OCI-LY1 (cell line): ENCODE data around the gene ATP9B.
"Not testable (repeated sequence)": the region's sequence is repeated elsewhere in the genome, so short reads cannot be mapped to it uniquely, and the experiment has no call there.

Experiments
- EZH2 ChIP-seq: fragments of 200-600 bp; sonication (generic), shearing (Covaris generic); IDR thresholded peaks from 2 replicates; pipeline ENCODE4 v1.8.0; 2017; ENCODE audit warnings: borderline replicate concordance, mixed run types, mild to moderate bottlenecking, antibody characterized with exemption, low read length, moderate library complexity, mixed read lengths
- TF ChIP-seq, protein P1 (sequence below): fragments of 200-600 bp; sonication (generic), shearing (Covaris generic); IDR thresholded peaks from 2 replicates; pipeline ENCODE4 v1.5.1; 2017; ENCODE audit warnings: mild to moderate bottlenecking, antibody characterized with exemption, low read length, moderate library complexity, mixed read lengths

DNA sequence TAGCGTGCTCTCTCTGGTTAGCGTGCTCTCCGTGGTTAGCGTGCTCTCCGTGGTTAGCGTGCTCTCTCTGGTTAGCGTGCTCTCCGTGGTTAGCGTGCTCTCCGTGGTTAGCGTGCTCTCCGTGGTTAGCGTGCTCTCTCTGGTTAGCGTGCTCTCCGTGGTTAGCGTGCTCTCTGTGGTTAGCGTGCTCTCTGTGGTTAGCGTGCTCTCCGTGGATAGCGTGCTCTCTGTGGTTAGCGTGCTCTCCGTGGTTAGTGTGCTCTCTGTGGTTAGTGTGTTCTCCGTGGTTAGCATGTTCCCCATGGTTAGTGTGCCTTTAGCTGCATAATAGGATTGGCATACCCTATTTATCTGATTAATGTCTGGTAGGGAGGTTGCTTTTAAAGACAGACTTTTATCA is 258.7 kb downstream of the ATP9B start:
- TF ChIP-seq, protein P1, sequence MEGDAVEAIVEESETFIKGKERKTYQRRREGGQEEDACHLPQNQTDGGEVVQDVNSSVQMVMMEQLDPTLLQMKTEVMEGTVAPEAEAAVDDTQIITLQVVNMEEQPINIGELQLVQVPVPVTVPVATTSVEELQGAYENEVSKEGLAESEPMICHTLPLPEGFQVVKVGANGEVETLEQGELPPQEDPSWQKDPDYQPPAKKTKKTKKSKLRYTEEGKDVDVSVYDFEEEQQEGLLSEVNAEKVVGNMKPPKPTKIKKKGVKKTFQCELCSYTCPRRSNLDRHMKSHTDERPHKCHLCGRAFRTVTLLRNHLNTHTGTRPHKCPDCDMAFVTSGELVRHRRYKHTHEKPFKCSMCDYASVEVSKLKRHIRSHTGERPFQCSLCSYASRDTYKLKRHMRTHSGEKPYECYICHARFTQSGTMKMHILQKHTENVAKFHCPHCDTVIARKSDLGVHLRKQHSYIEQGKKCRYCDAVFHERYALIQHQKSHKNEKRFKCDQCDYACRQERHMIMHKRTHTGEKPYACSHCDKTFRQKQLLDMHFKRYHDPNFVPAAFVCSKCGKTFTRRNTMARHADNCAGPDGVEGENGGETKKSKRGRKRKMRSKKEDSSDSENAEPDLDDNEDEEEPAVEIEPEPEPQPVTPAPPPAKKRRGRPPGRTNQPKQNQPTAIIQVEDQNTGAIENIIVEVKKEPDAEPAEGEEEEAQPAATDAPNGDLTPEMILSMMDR = not testable (repeated sequence)
- not testable (repeated sequence) for TF ChIP-seq EZH2
